HUES6 (cell line): ENCODE results near the gene ATP6V0E2.

Source experiments
- H3K27ac ChIP-seq: 2 replicates; pipeline ENCODE4 v1.7.0; 2013; ENCODE audit warnings: low read depth, mild to moderate bottlenecking, low read length, inconsistent platforms
- H3K27me3 ChIP-seq: 2 replicates; pipeline ENCODE4 v1.6.1; 2013; ENCODE audit warnings: low read length; ENCODE audit not compliant: control insufficient read depth, insufficient read depth
- H3K36me3 ChIP-seq: 2 replicates; pipeline ENCODE4 v1.6.1; 2013; ENCODE audit warnings: low read length; ENCODE audit not compliant: control insufficient read depth, insufficient read depth
- H3K4me1 ChIP-seq: 2 replicates; pipeline ENCODE4 v1.6.1; 2013; ENCODE audit warnings: low read length; ENCODE audit not compliant: control insufficient read depth, insufficient read depth
- H3K4me3 ChIP-seq: 2 replicates; pipeline ENCODE4 v1.5.1; 2013; ENCODE audit warnings: low read depth, low read length
- H3K9ac ChIP-seq: one replicate; pipeline ENCODE4 v1.6.1; 2013; ENCODE audit warnings: mild to moderate bottlenecking, low read length
- H3K9me3 ChIP-seq: 2 replicates; pipeline ENCODE4 v1.6.1; 2013; ENCODE audit warnings: low read depth, low read length; ENCODE audit not compliant: control insufficient read depth, insufficient read depth

The ATP6V0E2 gene

DNA sequence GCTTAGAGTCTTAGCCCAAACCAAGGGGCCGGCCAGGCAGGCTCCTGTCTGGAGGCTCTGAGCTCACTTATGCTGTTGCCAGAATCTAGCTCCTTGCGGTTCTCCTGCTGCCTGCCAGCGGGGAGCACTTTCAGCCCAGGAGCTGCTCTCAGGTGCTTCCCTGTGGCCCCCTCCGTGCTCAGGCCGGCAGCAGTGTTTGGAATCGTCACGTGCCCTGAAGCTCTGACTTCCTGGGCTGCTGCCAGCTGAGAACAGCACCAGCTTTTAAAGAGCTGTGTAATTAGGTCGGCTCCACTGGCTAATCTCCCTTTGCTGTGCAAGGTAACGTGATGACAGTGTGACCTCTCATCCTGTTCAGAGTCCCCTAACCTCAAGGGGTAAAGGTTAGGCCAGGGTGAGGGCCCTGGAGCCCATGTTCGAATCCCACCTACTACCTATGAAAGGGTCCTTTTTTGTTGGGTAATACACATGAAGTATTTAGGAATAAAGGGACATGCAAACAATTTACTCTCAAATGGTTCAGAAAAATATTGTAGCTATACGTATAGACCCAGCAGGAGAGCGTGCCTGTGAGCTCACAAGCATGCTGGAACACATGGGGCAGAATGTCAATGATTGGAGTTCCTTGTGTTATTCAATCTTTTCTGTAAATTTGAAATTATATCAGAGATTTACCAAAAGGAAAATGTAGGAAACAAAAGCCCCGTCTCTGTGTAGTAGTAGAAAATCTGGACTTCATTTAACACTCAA lies 19.0 kb upstream of the ATP6V0E2 start:
- H3K27ac ChIP-seq: peak overlapping the region; percentile 19; the same call in 1 of the 2 replicates

DNA sequence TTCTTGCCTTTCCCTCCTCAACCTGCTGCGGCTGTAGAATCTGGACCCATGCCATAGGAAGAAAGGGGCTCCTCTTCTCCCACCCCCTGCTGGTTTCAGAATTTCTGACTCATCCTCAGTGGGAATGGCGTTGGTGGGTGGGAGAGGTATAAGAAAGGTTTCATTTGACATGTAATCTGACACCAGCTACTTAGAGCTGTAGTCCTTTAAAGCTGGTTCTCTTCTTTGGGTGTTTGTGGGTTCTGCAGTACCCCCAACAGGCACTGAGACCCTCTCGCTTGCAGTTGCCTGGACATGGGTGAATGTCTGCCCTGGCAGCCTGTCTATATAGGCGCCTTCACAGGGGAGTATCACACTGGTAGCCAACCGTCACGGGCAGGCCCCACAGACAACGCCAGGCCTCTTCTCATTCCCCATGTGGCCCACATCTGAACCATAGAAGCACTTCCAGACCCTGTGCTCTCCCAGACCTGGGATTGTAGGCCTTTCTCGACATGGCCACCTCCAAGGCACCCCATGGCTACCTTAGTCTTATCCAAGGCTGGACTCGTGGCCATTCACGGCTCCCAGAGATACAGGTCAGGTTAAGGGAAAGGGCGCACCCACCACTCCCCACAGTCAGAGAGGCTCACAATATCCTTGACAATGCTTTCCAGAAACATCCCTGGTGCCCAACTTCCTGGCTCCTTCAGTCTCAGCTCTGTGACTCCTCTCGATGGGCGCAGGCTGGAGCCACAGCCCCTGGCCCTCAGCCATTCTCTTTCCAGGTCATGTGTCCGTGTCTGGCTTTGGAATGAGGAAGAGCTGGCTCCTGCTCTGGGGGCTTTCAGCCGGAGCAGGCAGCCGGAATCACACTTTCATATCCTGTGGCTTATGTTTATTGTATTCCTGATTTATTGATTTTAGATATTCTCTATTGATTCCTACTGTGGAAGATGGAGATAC lies 18.1 kb upstream of the ATP6V0E2 start:
- no peaks in the 10 kb centered on the region for H3K36me3 ChIP-seq
- no peaks in the 10 kb centered on the region for H3K9me3 ChIP-seq
- H3K27me3 ChIP-seq: no peaks in the 10 kb centered on the region
- H3K4me1 ChIP-seq: peaks cover 25% of the 10 kb centered on the region
- peak overlapping the region; percentile 9 for H3K9ac ChIP-seq
- H3K4me3 ChIP-seq: peak overlapping the region; percentile 27
- H3K27ac ChIP-seq: peak overlapping the region; percentile 19; the same call in 1 of the 2 replicates

More for the DNA sequence above, 19.0 kb upstream of the ATP6V0E2 start:
- H3K9me3 ChIP-seq: no peaks in the 10 kb centered on the region
- H3K4me1 ChIP-seq: peaks cover 25% of the 10 kb centered on the region
- peak overlapping the region; percentile 32 for H3K9ac ChIP-seq
- H3K36me3 ChIP-seq: no peaks in the 10 kb centered on the region
- peak overlapping the region; percentile 27; the same call in 1 of the 2 replicates for H3K4me3 ChIP-seq
- no peaks in the 10 kb centered on the region for H3K27me3 ChIP-seq

DNA sequence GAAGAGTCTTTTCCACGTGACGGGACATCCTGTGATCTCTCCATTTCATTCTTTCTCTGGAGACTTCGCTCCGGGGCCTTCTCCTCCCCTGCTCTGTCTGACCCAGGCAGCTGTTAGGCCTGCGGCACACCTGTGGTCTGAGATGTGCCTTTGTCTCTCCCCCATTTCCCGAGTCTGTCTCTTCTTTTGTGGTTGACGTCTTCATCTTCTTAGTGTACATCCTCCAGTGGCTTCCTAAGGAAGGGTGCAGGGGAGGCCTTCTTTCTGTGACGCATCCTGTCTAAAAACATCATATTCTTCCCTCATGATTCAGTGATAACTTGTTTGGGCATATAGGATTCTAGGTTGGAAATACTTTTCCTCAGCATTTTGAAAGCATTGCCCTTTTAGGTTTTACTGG lies 17.2 kb upstream of the ATP6V0E2 start:
- Histone ChIP-seq H3K36me3 (no peaks in the 10 kb centered on the region), H3K4me3 (no peak overlapping the region), H3K9me3 (no peaks in the 10 kb centered on the region), H3K4me1 (peaks cover 25% of the 10 kb centered on the region), H3K9ac (no peak overlapping the region), H3K27me3 (no peaks in the 10 kb centered on the region), H3K27ac (no peak overlapping the region)

DNA sequence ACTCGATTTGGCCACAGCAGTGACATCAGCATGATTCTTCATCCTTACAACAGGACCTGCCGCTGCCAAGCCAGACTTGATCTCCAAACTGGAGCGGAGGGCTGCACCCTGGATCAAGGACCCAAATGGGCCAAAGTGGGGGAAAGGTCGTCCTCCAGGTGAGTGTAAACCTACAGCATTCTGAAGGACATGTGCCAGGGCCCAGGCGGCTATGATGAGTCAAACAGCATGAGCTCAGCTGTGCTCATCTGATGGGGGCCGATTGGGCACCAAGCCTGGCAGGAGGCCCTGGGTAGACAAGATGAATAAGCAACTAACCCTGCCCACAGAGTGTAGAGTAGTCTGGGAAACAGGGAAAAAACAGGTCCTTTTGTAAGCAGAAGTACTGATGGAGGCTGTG lies 14.4 kb upstream of the ATP6V0E2 start:
- Histone ChIP-seq H3K27ac (no peak overlapping the region), H3K4me1 (peaks cover 19% of the 10 kb centered on the region), H3K36me3 (no peaks in the 10 kb centered on the region), H3K9ac (no peak overlapping the region), H3K9me3 (no peaks in the 10 kb centered on the region), H3K27me3 (no peaks in the 10 kb centered on the region), H3K4me3 (no peak overlapping the region)

DNA sequence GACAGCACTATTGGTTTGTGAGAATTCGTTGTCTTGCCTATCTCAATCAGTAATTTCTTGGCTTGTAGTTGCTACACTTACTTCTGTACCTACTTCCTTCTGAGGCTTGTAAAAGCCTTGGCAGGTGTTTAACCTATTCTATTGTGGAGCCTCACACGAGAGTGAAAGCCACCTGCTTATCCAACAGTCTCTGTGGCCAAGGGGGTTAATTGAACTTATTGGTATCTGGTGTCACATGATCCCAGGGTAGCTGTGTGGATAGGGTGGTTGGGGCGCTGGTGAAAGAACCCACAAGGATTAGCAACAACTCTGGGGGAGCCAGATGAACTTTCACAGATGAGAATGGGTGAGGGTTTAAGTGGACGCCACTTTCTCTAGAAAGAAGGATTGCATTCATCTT lies 13.9 kb upstream of the ATP6V0E2 start:
- Histone ChIP-seq H3K9ac (no peak overlapping the region), H3K27ac (no peak overlapping the region), H3K4me3 (no peak overlapping the region), H3K4me1 (peaks cover 14% of the 10 kb centered on the region), H3K9me3 (no peaks in the 10 kb centered on the region), H3K27me3 (no peaks in the 10 kb centered on the region), H3K36me3 (no peaks in the 10 kb centered on the region)

DNA sequence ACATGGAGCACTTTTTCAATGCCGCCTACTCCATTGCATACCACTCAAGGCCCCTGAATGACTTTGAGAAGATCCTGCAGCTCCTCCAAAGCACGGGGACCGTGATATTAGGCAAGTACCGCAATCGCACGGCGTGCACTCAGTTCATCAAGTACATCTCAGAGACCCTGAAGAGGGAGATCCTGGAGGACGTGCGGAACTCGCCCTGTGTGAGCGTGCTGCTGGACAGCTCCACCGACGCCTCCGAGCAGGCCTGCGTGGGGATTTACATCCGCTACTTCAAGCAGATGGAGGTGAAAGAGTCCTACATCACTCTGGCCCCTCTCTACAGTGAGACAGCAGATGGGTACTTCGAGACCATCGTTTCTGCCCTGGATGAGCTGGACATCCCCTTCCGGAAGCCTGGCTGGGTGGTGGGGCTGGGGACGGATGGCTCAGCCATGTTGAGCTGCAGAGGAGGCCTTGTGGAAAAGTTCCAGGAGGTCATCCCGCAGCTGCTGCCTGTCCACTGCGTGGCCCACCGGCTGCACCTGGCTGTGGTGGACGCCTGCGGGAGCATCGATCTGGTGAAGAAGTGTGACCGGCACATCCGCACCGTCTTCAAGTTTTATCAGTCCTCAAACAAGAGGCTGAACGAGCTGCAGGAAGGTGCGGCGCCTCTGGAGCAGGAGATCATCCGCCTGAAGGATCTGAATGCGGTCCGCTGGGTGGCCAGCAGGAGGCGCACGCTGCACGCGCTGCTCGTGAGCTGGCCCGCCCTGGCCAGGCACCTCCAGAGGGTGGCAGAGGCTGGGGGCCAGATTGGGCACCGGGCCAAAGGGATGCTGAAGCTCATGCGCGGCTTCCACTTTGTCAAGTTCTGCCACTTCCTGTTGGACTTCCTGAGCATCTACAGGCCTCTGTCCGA lies 12.7 kb upstream of the ATP6V0E2 start:
- Histone ChIP-seq H3K27ac (no peak overlapping the region), H3K36me3 (no peaks in the 10 kb centered on the region), H3K27me3 (no peaks in the 10 kb centered on the region), H3K9ac (no peak overlapping the region), H3K4me3 (no peak overlapping the region), H3K9me3 (no peaks in the 10 kb centered on the region), H3K4me1 (peaks cover 2% of the 10 kb centered on the region; the same call in 1 of the 2 replicates)

DNA sequence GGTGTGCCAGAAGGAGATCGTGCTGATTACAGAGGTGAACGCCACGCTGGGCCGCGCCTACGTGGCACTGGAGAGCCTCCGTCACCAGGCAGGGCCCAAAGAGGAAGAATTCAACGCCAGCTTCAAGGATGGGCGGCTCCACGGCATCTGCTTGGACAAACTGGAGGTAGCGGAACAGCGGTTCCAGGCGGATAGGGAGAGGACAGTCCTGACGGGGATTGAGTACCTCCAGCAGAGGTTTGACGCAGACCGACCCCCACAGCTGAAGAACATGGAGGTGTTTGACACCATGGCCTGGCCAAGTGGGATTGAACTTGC lies 12.1 kb upstream of the ATP6V0E2 start:
- Histone ChIP-seq H3K27ac (no peak overlapping the region), H3K27me3 (no peaks in the 10 kb centered on the region), H3K4me1 (no peaks in the 10 kb centered on the region), H3K9me3 (no peaks in the 10 kb centered on the region), H3K4me3 (no peak overlapping the region), H3K9ac (no peak overlapping the region), H3K36me3 (no peaks in the 10 kb centered on the region)

DNA sequence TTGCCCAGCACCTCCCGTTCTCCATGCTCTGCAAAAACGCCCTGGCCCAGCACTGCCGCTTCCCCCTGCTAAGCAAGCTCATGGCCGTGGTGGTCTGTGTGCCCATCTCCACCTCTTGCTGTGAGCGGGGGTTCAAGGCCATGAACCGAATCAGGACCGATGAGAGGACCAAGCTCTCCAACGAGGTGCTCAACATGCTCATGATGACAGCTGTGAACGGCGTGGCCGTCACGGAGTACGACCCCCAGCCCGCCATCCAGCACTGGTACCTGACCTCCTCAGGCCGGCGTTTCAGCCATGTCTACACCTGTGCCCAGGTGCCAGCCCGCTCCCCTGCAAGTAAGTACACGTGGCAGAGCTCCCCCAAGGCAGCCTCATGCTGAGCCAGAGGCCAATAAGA lies 11.6 kb upstream of the ATP6V0E2 start:
- H3K9me3 ChIP-seq: no peaks in the 10 kb centered on the region
- no peak overlapping the region for H3K4me3 ChIP-seq
- no peak overlapping the region for H3K9ac ChIP-seq
- H3K27me3 ChIP-seq: no peaks in the 10 kb centered on the region
- H3K4me1 ChIP-seq: no peaks in the 10 kb centered on the region
- no peaks in the 10 kb centered on the region for H3K36me3 ChIP-seq
- H3K27ac ChIP-seq: no peak overlapping the region

DNA sequence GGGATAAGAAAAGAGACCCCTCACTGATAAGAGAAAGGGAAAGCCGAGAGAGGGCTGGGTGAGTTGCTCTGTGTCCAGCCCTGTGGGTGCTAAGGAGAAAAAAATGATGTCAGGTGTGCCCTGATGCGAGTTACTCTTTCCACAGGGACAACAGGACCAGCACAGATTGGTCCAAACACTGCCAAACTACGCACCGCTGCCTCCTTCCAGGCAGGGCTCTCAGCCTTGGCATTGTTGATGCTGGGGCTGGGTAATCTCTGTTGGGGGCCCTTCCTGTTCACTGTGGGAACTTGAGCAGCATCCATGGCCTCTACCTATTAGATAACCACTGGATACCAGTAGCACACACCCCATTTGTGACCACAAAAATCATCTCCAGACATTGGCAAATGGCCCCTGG lies 10.3 kb upstream of the ATP6V0E2 start:
- no peaks in the 10 kb centered on the region for H3K36me3 ChIP-seq
- H3K9me3 ChIP-seq: no peaks in the 10 kb centered on the region
- no peak overlapping the region for H3K4me3 ChIP-seq
- no peaks in the 10 kb centered on the region for H3K27me3 ChIP-seq
- no peak overlapping the region for H3K27ac ChIP-seq
- no peaks in the 10 kb centered on the region for H3K4me1 ChIP-seq
- no peak overlapping the region for H3K9ac ChIP-seq

DNA sequence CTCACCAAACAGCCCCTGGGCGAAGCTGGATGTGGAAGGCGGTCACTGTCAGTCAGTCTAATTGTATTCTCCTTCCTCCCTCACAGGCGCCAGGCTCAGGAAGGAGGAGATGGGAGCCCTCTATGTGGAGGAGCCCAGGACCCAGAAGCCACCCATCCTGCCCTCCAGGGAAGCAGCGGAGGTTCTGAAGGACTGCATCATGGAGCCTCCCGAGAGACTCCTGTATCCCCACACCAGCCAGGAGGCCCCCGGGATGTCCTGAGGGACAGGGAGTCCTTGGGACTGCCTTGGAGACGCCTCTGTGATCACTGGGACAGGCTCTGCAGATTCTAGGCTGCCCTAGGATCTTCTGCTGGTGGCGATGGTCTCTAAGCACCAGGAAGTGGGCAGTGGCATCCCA lies 9.7 kb upstream of the ATP6V0E2 start:
- Histone ChIP-seq H3K27me3 (no peaks in the 10 kb centered on the region), H3K9ac (no peak overlapping the region), H3K4me1 (no peaks in the 10 kb centered on the region), H3K27ac (no peak overlapping the region), H3K4me3 (no peak overlapping the region), H3K9me3 (no peaks in the 10 kb centered on the region), H3K36me3 (no peaks in the 10 kb centered on the region)
